ENCODE measurements around the gene THOC6.
"Not testable (repeated sequence)": the region's sequence is repeated elsewhere in the genome, so short reads cannot be mapped to it uniquely, and the experiment has no call there.

THOC6 gene

GRCh38 chr16:3035289-3035971, 11.6 kb downstream of the THOC6 start:
- DNase-seq = no peak

- DNase-seq = no peak
These were observed 12.3 kb downstream of the THOC6 start for GRCh38 chr16:3035972-3036725.

GRCh38 chr16:3036726-3037315, 13.0 kb downstream of the THOC6 start, which contains the start of gene BICDL2:
Gene BICDL2 (minus strand): TSS chr16:3036944. CDS start chr16:3035496, 1,448 bp downstream.
- no peak for DNase-seq

- no peak for DNase-seq
These were observed 14.4 kb downstream of the THOC6 start for GRCh38 chr16:3038256-3038655.

GRCh38 chr16:3038896-3039295, 15.1 kb downstream of the THOC6 start:
- DNase-seq = no peak

- DNase-seq = no peak
These were observed 18.5 kb downstream of the THOC6 start for GRCh38 chr16:3042376-3042775.

GRCh38 chr16:3044708-3045107, 20.9 kb downstream of the THOC6 start:
- no peak for DNase-seq

- DNase-seq = no peak
These were observed 22.2 kb downstream of the THOC6 start, which contains the start of gene MMP25 for GRCh38 chr16:3045758-3046640. Gene MMP25 (plus strand): TSS chr16:3046561. CDS start chr16:3046918, 357 bp downstream.

- no peak for DNase-seq
These were observed 23.0 kb downstream of the THOC6 start for GRCh38 chr16:3046641-3047386.

GRCh38 chr16:3047387-3047720, 23.5 kb downstream of the THOC6 start:
- DNase-seq = no peak

GRCh38 chr16:3049921-3050481, 26.2 kb downstream of the THOC6 start:
- no peak for DNase-seq

- no peak for DNase-seq
These were observed 26.7 kb downstream of the THOC6 start for GRCh38 chr16:3050487-3050886.

GRCh38 chr16:3051009-3051408, 27.2 kb downstream of the THOC6 start:
- DNase-seq = no peak

- DNase-seq = no peak
These were observed 27.7 kb downstream of the THOC6 start for GRCh38 chr16:3051494-3051893.

- not testable (repeated sequence) for DNase-seq
These were observed 28.9 kb downstream of the THOC6 start for GRCh38 chr16:3052571-3053329.

- not testable (repeated sequence) for DNase-seq
These were observed 29.5 kb downstream of the THOC6 start for GRCh38 chr16:3053330-3053710.

- DNase-seq = no peak
These were observed 31.3 kb downstream of the THOC6 start for GRCh38 chr16:3054965-3055733.

GRCh38 chr16:3055734-3056115, 31.9 kb downstream of the THOC6 start:
- not testable (repeated sequence) for DNase-seq

GRCh38 chr16:3056336-3057180, 32.7 kb downstream of the THOC6 start:
- no peak for DNase-seq
